Activated T-cell treated with anti-CD3 and anti-CD28 coated beads, Interleukin-2, amount 50 U/mL, for 72 hours (primary cell): ENCODE results near the gene ACCS. TPM values are rescaled to one million over a fixed set of nuclear protein-coding genes. Genes with fewer than 3 reads are reported as not detected.

Source experiments
- ATAC-seq, 2 donors: fragments of 150-1000 bp; cut with Tn5 transposase; replicated peaks in 1 of 2; 2 replicates each; pipeline ENCODE4 v1.10.0; 2021; ENCODE audit warnings: moderate library complexity in 2 of 2, mild to moderate bottlenecking in 1 of 2
- DNase-seq, 2 donors: peaks; one replicate each; pipeline ENCODE4 v3.0.0; 2021 to 2022; ENCODE audit warnings: mixed read lengths in 1 of 2
- H3K27ac Mint-ChIP-seq: one replicate; pipeline ENCODE4 v1.8.0; 2022; ENCODE audit warnings: mild to moderate bottlenecking, moderate library complexity, mixed read lengths
- H3K27me3 Mint-ChIP-seq: one replicate; pipeline ENCODE4 v1.8.0; 2022; ENCODE audit warnings: low read depth, mixed read lengths
- H3K36me3 Mint-ChIP-seq, 2 donors: one replicate each; pipeline ENCODE4 v1.8.0; 2022; ENCODE audit warnings: mixed read lengths in 2 of 2, mild to moderate bottlenecking in 1 of 2; ENCODE audit not compliant: insufficient read depth in 2 of 2
- H3K4me1 Mint-ChIP-seq: one replicate; pipeline ENCODE4 v1.8.0; 2022; ENCODE audit warnings: low read depth, mixed read lengths
- H3K4me3 Mint-ChIP-seq, 2 donors: one replicate each; pipeline ENCODE4 v1.8.0; 2022; ENCODE audit warnings: mild to moderate bottlenecking in 2 of 2, mixed read lengths in 2 of 2, moderate library complexity in 2 of 2
- H3K9me3 Mint-ChIP-seq, 2 donors: one replicate each; pipeline ENCODE4 v1.8.0; 2022; ENCODE audit warnings: mixed read lengths in 2 of 2
- total RNA-seq, 2 donors: library from RNA; stranded (reverse); gene quantifications; one replicate each; pipeline ENCODE4 v1.2.3, GENCODE V29; 2022

ACCS gene
- total RNA-seq, 2 donors from 2014 or later, result 14.8 to 34.6 TPM

GRCh38 chr11:44051171-44051570 is 14.9 kb upstream of the ACCS start:
- peaks cover 15% of the 10 kb centered on the region for H3K27me3 Mint-ChIP-seq
- ATAC-seq (no peak), DNase-seq (no peak)
- no peak overlapping the region for H3K4me3 Mint-ChIP-seq
- no peaks in the 10 kb centered on the region for H3K9me3 Mint-ChIP-seq
- no peaks in the 10 kb centered on the region for H3K36me3 Mint-ChIP-seq
- no peaks in the 10 kb centered on the region for H3K4me1 Mint-ChIP-seq
- no peak overlapping the region for H3K27ac Mint-ChIP-seq

GRCh38 chr11:44057340-44057739 is 8.7 kb upstream of the ACCS start:
- no peaks in the 10 kb centered on the region for H3K36me3 Mint-ChIP-seq
- H3K27ac Mint-ChIP-seq, result no peak overlapping the region
- DNase-seq, result no peak
- H3K9me3 Mint-ChIP-seq, result no peaks in the 10 kb centered on the region
- H3K27me3 Mint-ChIP-seq, result peaks cover 4% of the 10 kb centered on the region
- no peaks in the 10 kb centered on the region for H3K4me1 Mint-ChIP-seq
- H3K4me3 Mint-ChIP-seq, result no peak overlapping the region
- no peak for ATAC-seq

GRCh38 chr11:44058275-44058674 is 7.8 kb upstream of the ACCS start:
- DNase-seq (no peak), ATAC-seq (no peak)
- Mint-ChIP-seq H3K4me3 (no peak overlapping the region), H3K36me3 (no peaks in the 10 kb centered on the region), H3K27me3 (peaks cover 4% of the 10 kb centered on the region), H3K27ac (no peak overlapping the region), H3K9me3 (no peaks in the 10 kb centered on the region), H3K4me1 (no peaks in the 10 kb centered on the region)

DNA sequence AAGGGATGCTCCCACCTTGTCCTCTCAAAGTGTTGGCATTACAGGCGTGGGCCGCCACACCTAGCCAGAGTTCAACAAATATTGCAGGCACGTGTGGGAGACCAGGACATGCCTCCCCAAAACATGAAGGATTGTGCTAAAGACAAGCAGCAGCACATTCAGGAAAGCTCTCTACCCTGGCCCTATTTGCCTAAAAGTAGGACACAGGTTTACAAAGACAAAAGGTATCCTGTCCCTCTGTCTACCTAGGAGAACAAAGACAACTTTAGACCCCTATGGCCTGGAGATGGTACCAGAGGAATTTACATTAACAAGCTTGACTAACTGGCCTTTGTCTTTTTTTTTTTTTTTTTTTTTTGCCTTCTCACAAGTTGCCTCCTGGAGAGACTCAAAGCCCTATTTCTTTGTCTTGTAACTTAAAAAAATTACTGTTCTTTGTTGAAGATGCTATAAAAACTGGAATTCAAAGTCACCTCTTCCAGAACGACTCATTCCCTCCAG is 859 bp upstream of the ACCS start:
- no peaks in the 10 kb centered on the region for H3K36me3 Mint-ChIP-seq
- peaks cover 26% of the 10 kb centered on the region for H3K4me1 Mint-ChIP-seq
- H3K4me3 Mint-ChIP-seq, result peak overlapping the region; percentile 85 to 95
- DNase-seq (no peak), ATAC-seq (no peak)
- no peaks in the 10 kb centered on the region for H3K9me3 Mint-ChIP-seq
- H3K27me3 Mint-ChIP-seq, result no peaks in the 10 kb centered on the region
- H3K27ac Mint-ChIP-seq, result peak overlapping the region; percentile 85

- no peak for ATAC-seq
- no peak for DNase-seq
- Mint-ChIP-seq H3K27me3 (no peaks in the 10 kb centered on the region), H3K9me3 (no peaks in the 10 kb centered on the region), H3K4me1 (peaks cover 26% of the 10 kb centered on the region), H3K27ac (peak overlapping the region; percentile 85), H3K4me3 (peak overlapping the region; percentile 85 to 95), H3K36me3 (peaks cover 0 to 2% of the 10 kb centered on the region in 2 donors)
These were observed 667 bp downstream of the ACCS start for GRCh38 chr11:44066732-44067141.

GRCh38 chr11:44067266-44067665 is 1.2 kb downstream of the ACCS start:
- Mint-ChIP-seq H3K9me3 (no peaks in the 10 kb centered on the region), H3K27me3 (no peaks in the 10 kb centered on the region), H3K27ac (no peak overlapping the region), H3K4me3 (peak overlapping the region; percentile 85 to 95), H3K36me3 (peaks cover 0 to 2% of the 10 kb centered on the region in 2 donors), H3K4me1 (peaks cover 26% of the 10 kb centered on the region)
- DNase-seq (no peak), ATAC-seq (no peak)

GRCh38 chr11:44068180-44068579 is 2.1 kb downstream of the ACCS start:
- no peak overlapping the region for H3K4me3 Mint-ChIP-seq
- ATAC-seq, result no peak
- H3K36me3 Mint-ChIP-seq, result peaks cover 0 to 2% of the 10 kb centered on the region in 2 donors
- no peaks in the 10 kb centered on the region for H3K9me3 Mint-ChIP-seq
- H3K27ac Mint-ChIP-seq, result no peak overlapping the region
- peaks cover 26% of the 10 kb centered on the region for H3K4me1 Mint-ChIP-seq
- no peaks in the 10 kb centered on the region for H3K27me3 Mint-ChIP-seq
- DNase-seq, result no peak

DNA sequence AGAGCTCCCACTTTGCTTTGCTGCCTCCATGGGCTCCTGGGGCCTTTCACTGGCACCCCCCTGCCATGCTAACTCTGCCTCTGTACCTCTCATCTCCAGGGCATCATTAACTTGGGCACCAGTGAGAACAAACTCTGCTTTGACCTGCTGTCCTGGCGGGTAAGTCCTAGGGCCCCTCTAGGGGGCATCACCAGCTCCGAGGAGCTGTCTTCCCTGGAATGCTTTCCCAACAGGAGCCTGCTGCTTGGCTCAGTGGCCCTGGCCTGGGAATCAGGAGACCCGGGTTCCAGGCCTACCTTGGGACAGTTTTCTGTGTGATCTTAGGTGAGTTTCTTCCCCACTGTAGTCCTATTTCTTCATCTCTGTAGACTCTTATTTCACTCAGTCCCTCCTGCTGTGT is 5.1 kb downstream of the ACCS start:
- DNase-seq, result no peak

GRCh38 chr11:44072757-44073658 is 6.9 kb downstream of the ACCS start:
- H3K4me1 Mint-ChIP-seq, result no peaks in the 10 kb centered on the region
- H3K4me3 Mint-ChIP-seq, result no peak overlapping the region
- no peaks in the 10 kb centered on the region for H3K27me3 Mint-ChIP-seq
- no peak overlapping the region for H3K27ac Mint-ChIP-seq
- no peaks in the 10 kb centered on the region for H3K9me3 Mint-ChIP-seq
- no peak for DNase-seq
- no peak for ATAC-seq
- H3K36me3 Mint-ChIP-seq, result peaks cover 0 to 4% of the 10 kb centered on the region in 2 donors

More for the DNA sequence above, 5.1 kb downstream of the ACCS start:
- ATAC-seq, result no peak
- no peaks in the 10 kb centered on the region for H3K27me3 Mint-ChIP-seq
- H3K9me3 Mint-ChIP-seq, result no peaks in the 10 kb centered on the region
- H3K36me3 Mint-ChIP-seq, result peaks cover 0 to 2% of the 10 kb centered on the region in 2 donors
- peaks cover 10% of the 10 kb centered on the region for H3K4me1 Mint-ChIP-seq
- no peak overlapping the region for H3K27ac Mint-ChIP-seq
- no peak overlapping the region for H3K4me3 Mint-ChIP-seq

DNA sequence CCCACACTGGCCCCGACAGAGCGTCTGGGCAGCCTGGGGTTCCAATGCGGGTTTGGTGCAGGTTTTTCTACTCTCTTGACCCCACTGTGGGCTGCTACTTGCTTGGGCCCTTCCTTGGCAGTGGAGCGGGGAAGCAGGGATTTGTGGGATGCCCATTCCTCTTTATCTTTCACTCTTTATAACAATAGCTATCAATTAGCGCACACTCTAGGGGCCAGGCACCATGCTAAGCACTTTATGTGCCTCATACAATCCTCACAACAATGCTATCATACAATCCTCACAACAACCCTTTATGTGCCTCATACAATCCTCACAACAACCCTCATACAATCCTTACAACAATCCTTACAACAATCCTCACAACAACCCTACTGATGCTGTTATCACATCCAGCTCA is 12.7 kb downstream of the ACCS start:
- Mint-ChIP-seq H3K36me3 (peaks cover 0 to 8% of the 10 kb centered on the region in 2 donors), H3K9me3 (no peaks in the 10 kb centered on the region), H3K27me3 (no peaks in the 10 kb centered on the region), H3K27ac (no peak overlapping the region), H3K4me3 (no peak overlapping the region), H3K4me1 (no peaks in the 10 kb centered on the region)
- DNase-seq (no peak), ATAC-seq (no peak)

GRCh38 chr11:44079376-44079775 is 13.3 kb downstream of the ACCS start:
- H3K27me3 Mint-ChIP-seq, result no peaks in the 10 kb centered on the region
- no peaks in the 10 kb centered on the region for H3K4me1 Mint-ChIP-seq
- ATAC-seq, result no peak
- no peak for DNase-seq
- no peaks in the 10 kb centered on the region for H3K9me3 Mint-ChIP-seq
- H3K36me3 Mint-ChIP-seq, result peaks cover 0 to 12% of the 10 kb centered on the region in 2 donors
- H3K27ac Mint-ChIP-seq, result no peak overlapping the region
- H3K4me3 Mint-ChIP-seq, result no peak overlapping the region

- H3K27me3 Mint-ChIP-seq, result no peaks in the 10 kb centered on the region
- ATAC-seq, result no peak
- H3K4me1 Mint-ChIP-seq, result no peaks in the 10 kb centered on the region
- no peak for DNase-seq
- peaks cover 0 to 4% of the 10 kb centered on the region in 2 donors for H3K9me3 Mint-ChIP-seq
- no peak overlapping the region for H3K27ac Mint-ChIP-seq
- H3K36me3 Mint-ChIP-seq, result peaks cover 4 to 16% of the 10 kb centered on the region in 2 donors
- H3K4me3 Mint-ChIP-seq, result no peak overlapping the region
These were observed 14.9 kb downstream of the ACCS start for GRCh38 chr11:44080951-44081350.

GRCh38 chr11:44082645-44083044 is 16.6 kb downstream of the ACCS start:
- ATAC-seq (no peak), DNase-seq (no peak)
- Mint-ChIP-seq H3K9me3 (peaks cover 0 to 4% of the 10 kb centered on the region in 2 donors), H3K36me3 (peaks cover 4 to 17% of the 10 kb centered on the region in 2 donors), H3K4me3 (no peak overlapping the region), H3K27me3 (no peaks in the 10 kb centered on the region), H3K27ac (no peak overlapping the region), H3K4me1 (no peaks in the 10 kb centered on the region)
